ENCODE measurements around the gene COQ7. TPM values are rescaled to one million over a fixed set of nuclear protein-coding genes. Genes with fewer than 3 reads are reported as not detected.

The COQ7 gene
- total RNA-seq, 2 donors from 2014 or later, result 16.7 to 22.4 TPM

- intact Hi-C loops (cut with DNase I), result no loop called here
Measured at GRCh38 chr16:19108409-19109287, 41.2 kb downstream of the COQ7 start.

GRCh38 chr16:19109288-19109664, 41.9 kb downstream of the COQ7 start:
- no peak for DNase-seq (ENCODE audit: low spot score)
- intact Hi-C loops (cut with DNase I), result no loop called here

More at GRCh38 chr16:19108409-19109287, 41.2 kb downstream of the COQ7 start:
- no peak for DNase-seq (ENCODE audit: low spot score)

GRCh38 chr16:19110537-19111360, 43.3 kb downstream of the COQ7 start:
- intact Hi-C loops (cut with DNase I), result no loop called here
- DNase-seq (ENCODE audit: low spot score), result no peak

- DNase-seq (ENCODE audit: low spot score), result no peak
- intact Hi-C loops (cut with DNase I), result no loop called here
Measured at GRCh38 chr16:19112099-19112407, 44.6 kb downstream of the COQ7 start.

GRCh38 chr16:19113577-19114358, 46.4 kb downstream of the COQ7 start, which contains the start of gene ITPRIPL2:
ITPRIPL2 (plus strand) TSS chr16:19113964; CDS start chr16:19114462, 498 bp downstream.
- DNase-seq (ENCODE audit: low spot score), result peak; percentile 97
- intact Hi-C loops (cut with DNase I), result no loop called here

GRCh38 chr16:19114359-19115147, 47.1 kb downstream of the COQ7 start:
- DNase-seq (ENCODE audit: low spot score), result peak; percentile 93
- intact Hi-C loops (cut with DNase I), result no loop called here

GRCh38 chr16:19115148-19116021, 48.0 kb downstream of the COQ7 start:
- intact Hi-C loops (cut with DNase I), result no loop called here
- DNase-seq (ENCODE audit: low spot score), result no peak

GRCh38 chr16:19116711-19117449, 49.5 kb downstream of the COQ7 start:
- DNase-seq (ENCODE audit: low spot score), result no peak
- intact Hi-C loops (cut with DNase I), result no loop called here

- no peak for DNase-seq (ENCODE audit: low spot score)
- intact Hi-C loops (cut with DNase I), result no loop called here
Measured at GRCh38 chr16:19118938-19119431, 51.6 kb downstream of the COQ7 start.

- no peak for DNase-seq (ENCODE audit: low spot score)
- intact Hi-C loops (cut with DNase I), result no loop called here
Measured at GRCh38 chr16:19119564-19119963, 52.1 kb downstream of the COQ7 start.

GRCh38 chr16:19123535-19124178, 56.2 kb downstream of the COQ7 start:
- no peak for DNase-seq (ENCODE audit: low spot score)
- intact Hi-C loops (cut with DNase I), result no loop called here

GRCh38 chr16:19126300-19126699, 58.9 kb downstream of the COQ7 start:
- no peak for DNase-seq (ENCODE audit: low spot score)
- intact Hi-C loops (cut with DNase I), result no loop called here

GRCh38 chr16:19127205-19127604, 59.8 kb downstream of the COQ7 start:
- intact Hi-C loops (cut with DNase I), result no loop called here
- DNase-seq (ENCODE audit: low spot score), result no peak

- DNase-seq (ENCODE audit: low spot score), result no peak
- intact Hi-C loops (cut with DNase I), result no loop called here
Measured at GRCh38 chr16:19127674-19128131, 60.3 kb downstream of the COQ7 start.

- intact Hi-C loops (cut with DNase I), result no loop called here
- DNase-seq (ENCODE audit: low spot score), result no peak
Measured at GRCh38 chr16:19128454-19129200, 61.2 kb downstream of the COQ7 start.
